Measurements from ENCODE around the gene TBC1D22B. TPM values are rescaled to one million over a fixed set of nuclear protein-coding genes. Genes with fewer than 3 reads are reported as not detected.

The TBC1D22B gene
- total and polyA plus RNA-seq, 9 of the 15 experiments (the other 6 are each of a cell fraction or from before 2014, with no cell fraction given), result 4.8 to 24.2 (median 13.5) TPM

DNA sequence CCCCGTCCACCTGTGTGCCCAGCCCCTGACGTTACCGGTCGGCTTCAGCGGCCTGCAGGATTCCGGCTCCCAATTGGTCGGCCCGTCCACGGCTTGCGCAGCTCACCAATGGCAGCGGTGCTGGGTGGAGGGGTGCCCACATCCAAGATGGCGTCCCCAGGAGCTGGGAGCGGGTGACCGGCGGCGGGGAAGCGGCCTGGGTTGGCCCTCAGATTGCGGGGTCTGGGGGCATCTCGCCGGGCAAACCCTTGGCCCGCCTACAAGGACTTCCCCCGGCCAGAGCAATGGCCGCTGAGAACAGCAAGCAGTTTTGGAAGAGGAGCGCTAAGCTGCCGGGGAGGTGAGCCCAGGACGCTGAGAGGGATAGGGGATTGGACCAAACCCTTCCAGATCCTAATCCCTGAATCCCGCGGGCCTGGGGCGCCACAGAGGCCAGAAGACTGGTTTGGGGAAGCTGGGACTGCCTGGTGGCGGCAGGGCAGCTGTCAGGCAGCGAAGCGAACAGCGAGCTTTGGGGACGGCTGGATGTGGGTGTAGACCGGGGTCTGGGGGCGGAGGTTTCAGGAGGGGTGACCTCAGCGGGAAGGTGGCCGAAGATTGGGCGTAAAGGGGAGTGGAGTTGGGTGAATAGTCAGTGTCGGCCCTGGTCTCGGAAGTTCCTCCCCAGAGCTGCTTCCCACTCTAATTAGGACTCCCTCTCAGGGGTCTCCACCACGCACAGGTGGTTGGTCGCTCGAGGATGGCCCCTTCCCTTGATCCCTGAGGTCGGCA, at the start of gene TBC1D22B, which contains the start of gene TMEM217 (continued):
- TF ChIP-seq, protein P1, sequence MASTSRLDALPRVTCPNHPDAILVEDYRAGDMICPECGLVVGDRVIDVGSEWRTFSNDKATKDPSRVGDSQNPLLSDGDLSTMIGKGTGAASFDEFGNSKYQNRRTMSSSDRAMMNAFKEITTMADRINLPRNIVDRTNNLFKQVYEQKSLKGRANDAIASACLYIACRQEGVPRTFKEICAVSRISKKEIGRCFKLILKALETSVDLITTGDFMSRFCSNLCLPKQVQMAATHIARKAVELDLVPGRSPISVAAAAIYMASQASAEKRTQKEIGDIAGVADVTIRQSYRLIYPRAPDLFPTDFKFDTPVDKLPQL (IDR thresholded peaks at IDR 0.05; ENCODE audit: extremely low read depth, insufficient read length), result no peak
- TF ChIP-seq NCOA6 (IDR thresholded peaks at IDR 0.05) (no peak), ETV5 (CRISPR knock-in tag; IDR thresholded peaks at IDR 0.05; ENCODE audit: low read depth) (peak; percentile 78; the same call in 1 of the 2 replicates), NR4A1 (CRISPR knock-in tag; IDR thresholded peaks at IDR 0.05) (0 out of 2 replicates have a peak, but pooled peaks have one; percentile 61), NR4A1 (tag; IDR thresholded peaks at IDR 0.05) (no peak; the same call in 1 of the 2 replicates), CAMTA2 (CRISPR knock-in tag; conservative IDR thresholded peaks at IDR 0.05) (no peak), DPF2 (IDR thresholded peaks at IDR 0.05) (peak; percentile 66; the same call in 1 of the 2 replicates), ZNF134 (CRISPR knock-in tag; conservative IDR thresholded peaks at IDR 0.05) (no peak), KDM5B (IDR thresholded peaks at IDR 0.05; ENCODE audit: insufficient replicate concordance, low read depth, low read length) (peak; percentile 73), TCF3 (CRISPR knock-in tag; IDR thresholded peaks at IDR 0.05) (no peak; the same call in none of the 2 replicates), NRF1 (conservative IDR thresholded peaks at IDR 0.05 in 1 of 2, IDR thresholded peaks at IDR 0.05 in 1 of 2) (peak; percentile 90 to 92), NR2C1 (IDR thresholded peaks at IDR 0.05) (peak; percentile 45; the same call in 1 of the 2 replicates), NR2C1 (tag; IDR thresholded peaks at IDR 0.05) (peak; percentile 58), ZNF586 (CRISPR knock-in tag; conservative IDR thresholded peaks at IDR 0.05) (no peak; the same call in 1 of the 2 replicates), TCF7 (IDR thresholded peaks at IDR 0.05; ENCODE audit: borderline replicate concordance) (no peak), SMARCE1 (IDR thresholded peaks at IDR 0.05) (peak; percentile 74; the same call in 1 of the 2 replicates)
- TF ChIP-seq, protein P2, sequence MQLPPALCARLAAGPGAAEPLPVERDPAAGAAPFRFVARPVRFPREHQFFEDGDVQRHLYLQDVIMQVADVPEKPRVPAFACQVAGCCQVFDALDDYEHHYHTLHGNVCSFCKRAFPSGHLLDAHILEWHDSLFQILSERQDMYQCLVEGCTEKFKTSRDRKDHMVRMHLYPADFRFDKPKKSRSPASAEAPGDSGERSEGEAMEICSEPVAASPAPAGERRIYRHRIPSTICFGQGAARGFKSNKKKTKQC (CRISPR knock-in tag; IDR thresholded peaks at IDR 0.05), result peak; percentile 82
- TF ChIP-seq, protein P3, sequence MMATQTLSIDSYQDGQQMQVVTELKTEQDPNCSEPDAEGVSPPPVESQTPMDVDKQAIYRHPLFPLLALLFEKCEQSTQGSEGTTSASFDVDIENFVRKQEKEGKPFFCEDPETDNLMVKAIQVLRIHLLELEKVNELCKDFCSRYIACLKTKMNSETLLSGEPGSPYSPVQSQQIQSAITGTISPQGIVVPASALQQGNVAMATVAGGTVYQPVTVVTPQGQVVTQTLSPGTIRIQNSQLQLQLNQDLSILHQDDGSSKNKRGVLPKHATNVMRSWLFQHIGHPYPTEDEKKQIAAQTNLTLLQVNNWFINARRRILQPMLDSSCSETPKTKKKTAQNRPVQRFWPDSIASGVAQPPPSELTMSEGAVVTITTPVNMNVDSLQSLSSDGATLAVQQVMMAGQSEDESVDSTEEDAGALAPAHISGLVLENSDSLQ (IDR thresholded peaks at IDR 0.05), result no peak
- TF ChIP-seq, protein P4, sequence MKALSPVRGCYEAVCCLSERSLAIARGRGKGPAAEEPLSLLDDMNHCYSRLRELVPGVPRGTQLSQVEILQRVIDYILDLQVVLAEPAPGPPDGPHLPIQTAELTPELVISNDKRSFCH (CRISPR knock-in tag; IDR thresholded peaks at IDR 0.05), result no peak
- TF ChIP-seq, protein P4 (tag; IDR thresholded peaks at IDR 0.05), result peak; percentile 70
- TF ChIP-seq, protein P5, sequence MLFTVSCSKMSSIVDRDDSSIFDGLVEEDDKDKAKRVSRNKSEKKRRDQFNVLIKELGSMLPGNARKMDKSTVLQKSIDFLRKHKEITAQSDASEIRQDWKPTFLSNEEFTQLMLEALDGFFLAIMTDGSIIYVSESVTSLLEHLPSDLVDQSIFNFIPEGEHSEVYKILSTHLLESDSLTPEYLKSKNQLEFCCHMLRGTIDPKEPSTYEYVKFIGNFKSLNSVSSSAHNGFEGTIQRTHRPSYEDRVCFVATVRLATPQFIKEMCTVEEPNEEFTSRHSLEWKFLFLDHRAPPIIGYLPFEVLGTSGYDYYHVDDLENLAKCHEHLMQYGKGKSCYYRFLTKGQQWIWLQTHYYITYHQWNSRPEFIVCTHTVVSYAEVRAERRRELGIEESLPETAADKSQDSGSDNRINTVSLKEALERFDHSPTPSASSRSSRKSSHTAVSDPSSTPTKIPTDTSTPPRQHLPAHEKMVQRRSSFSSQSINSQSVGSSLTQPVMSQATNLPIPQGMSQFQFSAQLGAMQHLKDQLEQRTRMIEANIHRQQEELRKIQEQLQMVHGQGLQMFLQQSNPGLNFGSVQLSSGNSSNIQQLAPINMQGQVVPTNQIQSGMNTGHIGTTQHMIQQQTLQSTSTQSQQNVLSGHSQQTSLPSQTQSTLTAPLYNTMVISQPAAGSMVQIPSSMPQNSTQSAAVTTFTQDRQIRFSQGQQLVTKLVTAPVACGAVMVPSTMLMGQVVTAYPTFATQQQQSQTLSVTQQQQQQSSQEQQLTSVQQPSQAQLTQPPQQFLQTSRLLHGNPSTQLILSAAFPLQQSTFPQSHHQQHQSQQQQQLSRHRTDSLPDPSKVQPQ (CRISPR knock-in tag; IDR thresholded peaks at IDR 0.05; ENCODE audit: borderline replicate concordance), result no peak
- TF ChIP-seq, protein P6, sequence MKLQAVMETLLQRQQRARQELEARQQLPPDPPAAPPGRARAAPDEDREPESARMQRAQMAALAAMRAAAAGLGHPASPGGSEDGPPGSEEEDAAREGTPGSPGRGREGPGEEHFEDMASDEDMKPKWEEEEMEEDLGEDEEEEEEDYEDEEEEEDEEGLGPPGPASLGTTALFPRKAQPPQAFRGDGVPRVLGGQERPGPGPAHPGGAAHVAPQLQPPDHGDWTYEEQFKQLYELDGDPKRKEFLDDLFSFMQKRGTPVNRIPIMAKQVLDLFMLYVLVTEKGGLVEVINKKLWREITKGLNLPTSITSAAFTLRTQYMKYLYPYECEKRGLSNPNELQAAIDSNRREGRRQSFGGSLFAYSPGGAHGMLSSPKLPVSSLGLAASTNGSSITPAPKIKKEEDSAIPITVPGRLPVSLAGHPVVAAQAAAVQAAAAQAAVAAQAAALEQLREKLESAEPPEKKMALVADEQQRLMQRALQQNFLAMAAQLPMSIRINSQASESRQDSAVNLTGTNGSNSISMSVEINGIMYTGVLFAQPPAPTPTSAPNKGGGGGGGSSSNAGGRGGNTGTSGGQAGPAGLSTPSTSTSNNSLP (IDR thresholded peaks at IDR 0.05; ENCODE audit: borderline replicate concordance, low read depth, low read length), result no peak
